Liver (tissue), 9 donors: ENCODE measurements around the gene LYPD4. TPM values are rescaled to one million over a fixed set of nuclear protein-coding genes. Genes with fewer than 3 reads are reported as not detected.
A peak's percentile ranks its signal among the peaks of the same experiment; 100 is the strongest.

Source experiments
- DNase-seq: peaks from one replicate; pipeline ENCODE4 v3.0.0-alpha.2; 2017; ENCODE audit warnings: low spot score
- H3K27ac ChIP-seq, 2 donors: one replicate each; pipeline ENCODE4 v1.7.0; 2013; ENCODE audit warnings: inconsistent platforms in 2 of 2, low read length in 2 of 2, control low read depth in 1 of 2, low read depth in 1 of 2, mild to moderate bottlenecking in 1 of 2
- H3K27me3 ChIP-seq, 4 donors: one replicate each; pipeline versions ENCODE4 v1.6.1 to v1.7.0; 2013; ENCODE audit warnings: low read length in 3 of 4, inconsistent platforms in 1 of 4, mild to moderate bottlenecking in 1 of 4, moderate library complexity in 1 of 4; ENCODE audit not compliant: control insufficient read depth in 4 of 4, insufficient read depth in 4 of 4
- H3K36me3 ChIP-seq, 4 donors: one replicate each; pipeline versions ENCODE4 v1.6.1 to v1.7.0; 2013; ENCODE audit warnings: low read length in 3 of 4, mild to moderate bottlenecking in 3 of 4, low read depth in 1 of 4, moderate library complexity in 1 of 4; ENCODE audit not compliant: control insufficient read depth in 4 of 4, insufficient read depth in 3 of 4
- H3K4me1 ChIP-seq, 4 donors: one replicate each; pipeline versions ENCODE4 v1.6.1 to v1.7.0; 2013; ENCODE audit warnings: low read length in 3 of 4, mild to moderate bottlenecking in 3 of 4, moderate library complexity in 1 of 4; ENCODE audit not compliant: control insufficient read depth in 4 of 4, insufficient read depth in 4 of 4
- H3K4me3 ChIP-seq, 3 donors: one replicate each; pipeline versions ENCODE4 v1.6.1 to v1.7.0; 2013; ENCODE audit warnings: low read length in 3 of 3, control low read depth in 1 of 3, low read depth in 1 of 3, mild to moderate bottlenecking in 1 of 3
- H3K9ac ChIP-seq, 2 donors: one replicate each; pipeline ENCODE4 v1.7.0; 2013; ENCODE audit warnings: low read length in 2 of 2, mild to moderate bottlenecking in 2 of 2, moderate library complexity in 2 of 2, control low read depth in 1 of 2, low read depth in 1 of 2
- H3K9me3 ChIP-seq, 4 donors: one replicate each; pipeline versions ENCODE4 v1.6.1 to v1.7.0; 2013; ENCODE audit warnings: low read length in 3 of 4; ENCODE audit not compliant: control insufficient read depth in 4 of 4
- ATF3 ChIP-seq: IDR thresholded peaks from 2 replicates; pipeline ENCODE4 v1.6.1; 2016; ENCODE audit warnings: antibody characterized with exemption
- CTCF ChIP-seq: fragments of 150-350 bp; IDR thresholded peaks from 2 replicates; pipeline ENCODE4 v1.5.1; 2017; ENCODE audit warnings: improper control_type of control experiment, low read depth, low read length; ENCODE audit not compliant: missing input control
- EGR1 ChIP-seq, 2 donors: IDR thresholded peaks; 2 replicates each; pipeline ENCODE4 v1.6.1; 2016 to 2018; ENCODE audit warnings: antibody characterized with exemption in 2 of 2, low read depth in 2 of 2
- FOXA1 ChIP-seq: IDR thresholded peaks from 2 replicates; pipeline ENCODE4 v1.6.1; 2016; ENCODE audit warnings: antibody characterized with exemption
- FOXA2 ChIP-seq: IDR thresholded peaks from 2 replicates; pipeline ENCODE4 v1.6.1; 2016; ENCODE audit warnings: antibody characterized with exemption
- GABPA ChIP-seq, 2 donors: IDR thresholded peaks in 1 of 2; conservative IDR thresholded peaks in 1 of 2; 2 replicates each; pipeline ENCODE4 v1.6.1; 2016; ENCODE audit warnings: antibody characterized with exemption in 2 of 2, mild to moderate bottlenecking in 1 of 2, moderate library complexity in 1 of 2
- HNF4A ChIP-seq, 2 donors: conservative IDR thresholded peaks; 2 replicates each; pipeline ENCODE4 v1.6.1; 2016; ENCODE audit warnings: antibody characterized with exemption in 2 of 2, mild to moderate bottlenecking in 2 of 2
- HNF4G ChIP-seq: IDR thresholded peaks from 2 replicates; pipeline ENCODE4 v1.6.1; 2016; ENCODE audit warnings: antibody characterized with exemption
- JUND ChIP-seq, 2 donors: IDR thresholded peaks; 2 replicates each; pipeline ENCODE4 v1.6.1; 2016; ENCODE audit warnings: antibody characterized with exemption in 2 of 2
- MAX ChIP-seq: IDR thresholded peaks from 2 replicates; pipeline ENCODE4 v1.6.1; 2016; ENCODE audit warnings: antibody characterized with exemption
- NR2F2 ChIP-seq: IDR thresholded peaks from 2 replicates; pipeline ENCODE4 v1.6.1; 2016; ENCODE audit warnings: antibody characterized with exemption
- RAD21 ChIP-seq, 2 donors: IDR thresholded peaks; 2 replicates each; pipeline ENCODE4 v1.6.1; 2016; ENCODE audit warnings: antibody characterized with exemption in 2 of 2, mild to moderate bottlenecking in 2 of 2
- REST ChIP-seq: IDR thresholded peaks from 2 replicates; pipeline ENCODE4 v1.6.1; 2016; ENCODE audit warnings: antibody characterized with exemption, mild to moderate bottlenecking
- RXRA ChIP-seq, 2 donors: IDR thresholded peaks; 2 replicates each; pipeline ENCODE4 v1.6.1; 2017 to 2018; ENCODE audit warnings: antibody characterized with exemption in 2 of 2, mild to moderate bottlenecking in 1 of 2
- SP1 ChIP-seq: IDR thresholded peaks from 2 replicates; pipeline ENCODE4 v1.6.1; 2018; ENCODE audit warnings: antibody characterized with exemption, mild to moderate bottlenecking
- TAF1 ChIP-seq: conservative IDR thresholded peaks from 2 replicates; pipeline ENCODE4 v1.6.1; 2016; ENCODE audit warnings: antibody characterized with exemption, mild to moderate bottlenecking
- YY1 ChIP-seq: IDR thresholded peaks from 2 replicates; pipeline ENCODE4 v1.6.1; 2016; ENCODE audit warnings: antibody characterized with exemption, mild to moderate bottlenecking
- ZBTB33 ChIP-seq: IDR thresholded peaks from 2 replicates; pipeline ENCODE4 v1.6.1; 2016; ENCODE audit warnings: antibody characterized with exemption
- WGBS: extraction: QIAGEN DNeasy Blood & Tissue Kit; methylation state at CpG from one replicate; pipeline ENCODE4 v1.1.7; 2013; 5-methylcytosine and 5-hydroxymethylcytosine counted together
- polyA plus RNA-seq, 2 donors: library from polyadenylated mRNA; stranded (reverse) in 1 of 2; unstranded in 1 of 2; fragments of 200-250 nt in 1 of 2; fragments of >200 nt in 1 of 2; fragmentation: Nextera tagmentation in 1 of 2; extraction: Ambion mirVana in 1 of 2; gene quantifications; one replicate each; pipeline versions ENCODE4 v1.2.1 to v1.2.3, GENCODE V29; 2013 to 2015
- total RNA-seq, 2 donors: library from RNA; depleted of rRNA; stranded (reverse); fragments of >200 nt; gene quantifications; one replicate each; pipeline ENCODE4 v1.2.3, GENCODE V29; 2014
- donor health status: healthy.
- donor health status: healthy.
- donor health status: healthy.
- donor health status: healthy.
- donor health status: healthy.

The LYPD4 gene
- total and polyA plus RNA-seq, 4 donors: not detected

- Histone ChIP-seq H3K27me3 (no peaks in the 10 kb centered on the region), H3K36me3 (peaks cover 9 to 33% (median 28%) of the 10 kb centered on the region in 4 donors), H3K9me3 (no peaks in the 10 kb centered on the region), H3K4me1 (peaks cover 4 to 29% (median 24%) of the 10 kb centered on the region in 4 donors), H3K27ac (peak within 1 kb of the TSS; percentile 99 to 100), H3K9ac (peak within 1 kb of the TSS; percentile 69 to 88), H3K4me3 (peak within 1 kb of the TSS; percentile 70 to 92 (median 86))
- WGBS: under 1% methylated on average over 76 of the region's 76 CpGs
- peak; percentile 99 for DNase-seq
- peak; percentile 99 for TF ChIP-seq NR2F2
- TF ChIP-seq CTCF: peak; percentile 71
- TF ChIP-seq REST: no peak
- no peak for TF ChIP-seq HNF4G
- TF ChIP-seq ZBTB33: peak; percentile 99
- peak; percentile 100 for TF ChIP-seq MAX
- peak; percentile 37 for TF ChIP-seq ATF3
- TF ChIP-seq FOXA1: peak; percentile 5
- peak; percentile 5 for TF ChIP-seq FOXA2
- peak; percentile 92 to 98 for TF ChIP-seq GABPA (IDR thresholded peaks at IDR 0.05 in 1 of 2, conservative IDR thresholded peaks at IDR 0.05 in 1 of 2)
- peak; percentile 99 for TF ChIP-seq EGR1 (IDR thresholded peaks at IDR 0.05; ENCODE audit: low read depth in 2 of 2)
- TF ChIP-seq RXRA (IDR thresholded peaks at IDR 0.05): peak; percentile 72 to 87
- peak; percentile 96 for TF ChIP-seq SP1
- peak in 1 of 2 donors; percentile 70 for TF ChIP-seq RAD21 (IDR thresholded peaks at IDR 0.05)
- TF ChIP-seq YY1: peak; percentile 90
- TF ChIP-seq HNF4A (conservative IDR thresholded peaks at IDR 0.05): no peak
- TF ChIP-seq JUND (IDR thresholded peaks at IDR 0.05): peak; percentile 50 to 79
- peak; percentile 80 for TF ChIP-seq TAF1
Observed at GRCh38 chr19:41859618-41860418, 15.3 kb upstream of the LYPD4 start, which contains the start of gene RPS19. TSS of gene RPS19 (plus strand) at chr19:41860255. CDS start at chr19:41860775, 520 bp downstream.
